Suprapubic skin (tissue), 4 donors: ENCODE measurements around the gene MRM2. TPM values are rescaled to one million over a fixed set of nuclear protein-coding genes. Genes with fewer than 3 reads are reported as not detected.
A peak's percentile ranks its signal among the peaks of the same experiment; 100 is the strongest.

Experiments
- DNase-seq, 2 donors: peaks; one replicate each; pipeline ENCODE4 v3.0.0-alpha.2; 2019; ENCODE audit warnings: low spot score in 2 of 2
- H3K27ac ChIP-seq: fragments of 200-600 bp; sonication (generic); one replicate; pipeline ENCODE4 v1.5.1; 2019
- H3K27me3 ChIP-seq: fragments of 200-600 bp; sonication (generic); one replicate; pipeline ENCODE4 v1.5.1; 2019
- H3K36me3 ChIP-seq: fragments of 200-600 bp; sonication (generic); one replicate; pipeline ENCODE4 v1.5.1; 2019
- H3K4me1 ChIP-seq: fragments of 200-600 bp; sonication (generic); one replicate; pipeline ENCODE4 v1.5.1; 2019
- H3K4me3 ChIP-seq: fragments of 200-600 bp; sonication (generic); one replicate; pipeline ENCODE4 v1.5.1; 2019; ENCODE audit warnings: mild to moderate bottlenecking
- H3K9me3 ChIP-seq: fragments of 200-600 bp; sonication (generic); one replicate; pipeline ENCODE4 v1.5.1; 2019
- CTCF ChIP-seq, 2 donors: fragments of 200-600 bp in 1 of 2; fragments of 450-650 bp in 1 of 2; sonication (generic) in 1 of 2; IDR thresholded peaks; one replicate each; pipeline ENCODE4 v1.5.1; 2016 to 2019; ENCODE audit warnings: antibody characterized with exemption in 2 of 2, mild to moderate bottlenecking in 1 of 2, moderate library complexity in 1 of 2
- EP300 ChIP-seq: sonication (generic); formaldehyde crosslinking; IDR thresholded peaks from one replicate; pipeline ENCODE4 v1.6.1; 2017; ENCODE audit warnings: antibody characterized with exemption
- POLR2A ChIP-seq, 2 donors: fragments of 450-650 bp; IDR thresholded peaks; one replicate each; pipeline ENCODE4 v1.6.1; 2017; ENCODE audit warnings: antibody characterized with exemption in 2 of 2, mild to moderate bottlenecking in 2 of 2, moderate library complexity in 2 of 2
- POLR2AphosphoS5 ChIP-seq, 3 donors: sonication (generic); formaldehyde crosslinking; IDR thresholded peaks; one replicate each; pipeline ENCODE4 v1.6.1; 2017; ENCODE audit warnings: antibody characterized with exemption in 3 of 3
- WGBS: methylation state at CpG from one replicate; pipeline ENCODE4 v1.1.5; 2018; 5-methylcytosine and 5-hydroxymethylcytosine counted together
- total RNA-seq, 4 donors: library from RNA; depleted of rRNA; stranded (reverse); fragments of >200 nt; gene quantifications; one replicate each; pipeline ENCODE4 v1.1.0, GENCODE V29; 2016

The MRM2 gene
- total RNA-seq, 4 donors from 2014 or later, result 11.3 to 41.8 (median 19.8) TPM

DNA sequence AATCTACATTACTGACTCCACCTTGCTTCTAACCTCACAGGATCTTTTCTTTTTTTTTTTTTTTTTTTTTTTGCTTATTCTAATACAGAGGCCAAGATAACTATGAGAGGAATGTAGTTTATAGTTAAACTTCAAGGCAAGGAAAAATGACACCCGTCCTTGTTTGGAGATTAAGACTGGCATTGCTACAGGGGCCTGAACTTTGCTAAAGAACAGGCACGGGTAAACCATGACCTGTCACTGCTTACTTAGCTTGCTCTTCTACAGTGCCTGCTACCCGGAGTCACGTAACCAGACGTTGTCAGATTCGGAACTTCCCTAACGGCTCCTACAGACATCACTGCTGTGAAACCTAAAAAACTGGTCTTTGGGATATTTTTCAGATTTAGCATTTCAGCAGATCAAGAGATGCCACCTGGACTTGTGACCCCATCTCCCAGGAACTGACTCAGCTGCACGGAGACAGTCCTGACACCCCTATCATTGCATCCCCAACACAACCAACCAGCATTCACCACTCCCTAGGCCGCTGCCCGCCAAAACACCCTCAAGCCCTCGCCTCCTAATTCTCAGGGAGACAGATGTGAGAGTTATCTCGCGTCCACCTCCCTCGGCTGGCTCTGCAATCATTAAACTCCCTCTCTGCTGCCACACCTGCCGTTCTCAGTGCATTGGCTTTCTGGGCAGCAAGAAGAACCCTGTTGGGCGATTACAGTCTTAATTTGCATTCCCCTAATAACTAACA lies 36.8 kb downstream of the MRM2 start:
- 88% methylated on average over 16 of the region's 16 CpGs for WGBS
- Histone ChIP-seq H3K4me1 (no peaks in the 10 kb centered on the region), H3K27me3 (no peaks in the 10 kb centered on the region), H3K36me3 (peaks cover 22% of the 10 kb centered on the region), H3K4me3 (no peak overlapping the region), H3K27ac (no peak overlapping the region), H3K9me3 (no peaks in the 10 kb centered on the region)
- peak; percentile 41 to 59 for DNase-seq
- TF ChIP-seq POLR2A (IDR thresholded peaks at IDR 0.05) (no peak), POLR2AphosphoS5 (IDR thresholded peaks at IDR 0.05) (no peak), CTCF (IDR thresholded peaks at IDR 0.05) (no peak), EP300 (no peak)

DNA sequence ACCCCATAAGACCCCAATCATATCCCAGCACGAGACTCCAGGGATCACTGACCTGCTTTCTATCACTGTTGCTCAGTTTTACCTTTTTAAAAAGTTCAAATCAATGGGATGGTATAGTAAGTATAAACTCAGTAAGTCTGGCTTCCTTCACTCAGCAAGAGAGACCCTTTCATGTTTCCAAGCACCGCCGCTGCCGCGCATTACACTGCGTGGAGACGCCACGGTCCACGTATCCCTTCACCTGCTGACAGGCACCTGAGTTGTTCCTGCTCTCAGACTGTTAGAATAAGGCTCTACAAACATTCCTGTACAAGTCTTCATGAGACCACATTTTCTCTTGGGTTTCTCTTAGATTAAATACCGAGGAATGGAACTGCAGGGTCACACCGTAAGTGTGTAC lies 37.6 kb downstream of the MRM2 start:
- peak in 1 of 2 donors; percentile 70 for DNase-seq
- Histone ChIP-seq H3K27me3 (no peaks in the 10 kb centered on the region), H3K9me3 (no peaks in the 10 kb centered on the region), H3K36me3 (peaks cover 30% of the 10 kb centered on the region), H3K27ac (no peak overlapping the region), H3K4me1 (no peaks in the 10 kb centered on the region), H3K4me3 (no peak overlapping the region)
- 95% methylated on average over 11 of the region's 11 CpGs for WGBS
- TF ChIP-seq POLR2A (IDR thresholded peaks at IDR 0.05) (no peak), CTCF (IDR thresholded peaks at IDR 0.05) (no peak), EP300 (no peak), POLR2AphosphoS5 (IDR thresholded peaks at IDR 0.05) (no peak)

GRCh38 chr7:2203766-2204300 lies 38.2 kb downstream of the MRM2 start:
- Histone ChIP-seq H3K36me3 (peaks cover 35% of the 10 kb centered on the region), H3K4me3 (no peak overlapping the region), H3K4me1 (no peaks in the 10 kb centered on the region), H3K27me3 (no peaks in the 10 kb centered on the region), H3K9me3 (no peaks in the 10 kb centered on the region), H3K27ac (no peak overlapping the region)
- WGBS, result 84% methylated on average over 13 of the region's 13 CpGs
- peak; percentile 29 to 59 for DNase-seq
- TF ChIP-seq POLR2AphosphoS5 (IDR thresholded peaks at IDR 0.05) (no peak), POLR2A (IDR thresholded peaks at IDR 0.05) (no peak), CTCF (IDR thresholded peaks at IDR 0.05) (no peak), EP300 (no peak)

- peaks cover 37% of the 10 kb centered on the region for H3K36me3 ChIP-seq
- no peaks in the 10 kb centered on the region for H3K27me3 ChIP-seq
- H3K27ac ChIP-seq, result no peak overlapping the region
- no peaks in the 10 kb centered on the region for H3K9me3 ChIP-seq
- WGBS, result 88% methylated on average over 20 of the region's 20 CpGs
- no peaks in the 10 kb centered on the region for H3K4me1 ChIP-seq
- no peak overlapping the region for H3K4me3 ChIP-seq
- DNase-seq, result peak; percentile 2 to 57
- no peak for TF ChIP-seq POLR2A (IDR thresholded peaks at IDR 0.05)
- no peak for TF ChIP-seq CTCF (IDR thresholded peaks at IDR 0.05)
- TF ChIP-seq EP300, result no peak
- TF ChIP-seq POLR2AphosphoS5 (IDR thresholded peaks at IDR 0.05), result no peak
These were observed 38.9 kb downstream of the MRM2 start for GRCh38 chr7:2202901-2203765.

GRCh38 chr7:2202361-2202761 lies 39.6 kb downstream of the MRM2 start:
- Histone ChIP-seq H3K4me1 (no peaks in the 10 kb centered on the region), H3K36me3 (peaks cover 31% of the 10 kb centered on the region), H3K27me3 (no peaks in the 10 kb centered on the region), H3K27ac (no peak overlapping the region), H3K4me3 (no peak overlapping the region), H3K9me3 (no peaks in the 10 kb centered on the region)
- 94% methylated on average over 11 of the region's 14 CpGs for WGBS
- no peak for DNase-seq
- no peak for TF ChIP-seq EP300
- TF ChIP-seq CTCF (IDR thresholded peaks at IDR 0.05), result no peak
- TF ChIP-seq POLR2AphosphoS5 (IDR thresholded peaks at IDR 0.05), result no peak
- TF ChIP-seq POLR2A (IDR thresholded peaks at IDR 0.05), result no peak
